OCI-LY3 (cell line): ENCODE results near the gene MYO5B.

Source experiments
- H2AFZ ChIP-seq: fragments of 200-600, 300-600 bp; shearing (Covaris generic); 2 replicates; pipeline ENCODE4 v1.6.0; 2014; ENCODE audit warnings: antibody characterized with exemption, low read depth, low read length
- H3K27ac ChIP-seq: fragments of 200-600, 300-600 bp; sonication (generic); 2 replicates; pipeline ENCODE4 v1.5.1; 2014; ENCODE audit warnings: mild to moderate bottlenecking, low read length, moderate library complexity, mixed read lengths
- H3K27me3 ChIP-seq: fragments of 200-600, 300-600 bp; sonication (generic); 2 replicates; pipeline ENCODE4 v1.6.1; 2014; ENCODE audit warnings: low read depth, low read length, mixed read lengths
- H3K36me3 ChIP-seq: fragments of 200-600, 300-600 bp; sonication (generic); replicated peaks from 2 replicates; pipeline ENCODE3; 2014; ENCODE audit warnings: low read depth, low read length, mixed read lengths
- H3K4me1 ChIP-seq: fragments of 300-600, 200-600 bp; sonication (generic); 2 replicates; pipeline ENCODE4 v1.6.1; 2014; ENCODE audit warnings: low read length, mixed read lengths
- H3K4me2 ChIP-seq: fragments of 200-600, 300-600 bp; sonication (generic); 2 replicates; pipeline ENCODE4 v1.6.1; 2014; ENCODE audit warnings: low read length, mixed read lengths
- H3K4me3 ChIP-seq: fragments of 300-600, 200-600 bp; sonication (generic); 2 replicates; pipeline ENCODE4 v1.5.1; 2014; ENCODE audit warnings: antibody characterized with exemption, mild to moderate bottlenecking, low read length, moderate library complexity
- H3K79me2 ChIP-seq: fragments of 300-600, 200-600 bp; shearing (Covaris generic); 2 replicates; pipeline ENCODE4 v1.6.1; 2014; ENCODE audit warnings: mild to moderate bottlenecking, low read length, mixed read lengths
- H3K9ac ChIP-seq: fragments of 300-600, 200-600 bp; shearing (Covaris generic); 2 replicates; pipeline ENCODE4 v1.6.0; 2014; ENCODE audit warnings: mild to moderate bottlenecking, low read length, moderate library complexity
- H3K9me3 ChIP-seq: fragments of 200-600, 300-600 bp; shearing (Covaris generic); 2 replicates; pipeline ENCODE4 v1.6.1; 2014; ENCODE audit warnings: low read length, mixed read lengths; ENCODE audit not compliant: insufficient read depth
- H4K20me1 ChIP-seq: fragments of 200-600, 300-600 bp; sonication (generic); 2 replicates; pipeline ENCODE4 v1.6.1; 2016; ENCODE audit warnings: low read length, mixed read lengths; ENCODE audit not compliant: insufficient read depth
- CTCF ChIP-seq: fragments of 200-600, 300-600 bp; sonication (generic); IDR thresholded peaks from 2 replicates; pipeline ENCODE4 v1.5.1; 2014; ENCODE audit warnings: antibody characterized with exemption, low read length, low read depth
- EZH2phosphoT487 ChIP-seq: fragments of 200-600 bp; shearing (Covaris generic); IDR thresholded peaks from 2 replicates; pipeline ENCODE4 v1.6.1; 2018; ENCODE audit warnings: antibody characterized with exemption, mixed run types, low read depth

Gene MYO5B

GRCh38 chr18:50080932-50081560 is 113.9 kb downstream of the MYO5B start:
- H3K9ac ChIP-seq, result peak overlapping the region; percentile 5; the same call in 1 of the 2 replicates
- H3K4me2 ChIP-seq, result peak overlapping the region; percentile 73
- H3K4me1 ChIP-seq, result peaks cover 44% of the 10 kb centered on the region
- H3K79me2 ChIP-seq, result no peaks in the 10 kb centered on the region
- TF ChIP-seq EZH2phosphoT487, result no peak
- TF ChIP-seq CTCF, result no peak
- H3K36me3 ChIP-seq, result no peaks in the 10 kb centered on the region
- no peaks in the 10 kb centered on the region for H3K9me3 ChIP-seq
- no peaks in the 10 kb centered on the region for H4K20me1 ChIP-seq
- H2AFZ ChIP-seq, result 0 out of 2 replicates have a peak overlapping the region, but pooled peaks have one; percentile 24
- peak overlapping the region; percentile 22; the same call in 1 of the 2 replicates for H3K27ac ChIP-seq
- H3K27me3 ChIP-seq, result 0 out of 2 replicates have a peak, but pooled peaks cover 5% of the 10 kb centered on the region
- H3K4me3 ChIP-seq, result peak overlapping the region; percentile 48

GRCh38 chr18:50080316-50080715 is 114.6 kb downstream of the MYO5B start:
- peak overlapping the region; percentile 48 for H3K4me3 ChIP-seq
- 0 out of 2 replicates have a peak, but pooled peaks cover 5% of the 10 kb centered on the region for H3K27me3 ChIP-seq
- H2AFZ ChIP-seq, result peak overlapping the region; percentile 24; the same call in 1 of the 2 replicates
- no peaks in the 10 kb centered on the region for H4K20me1 ChIP-seq
- H3K4me2 ChIP-seq, result peak overlapping the region; percentile 73
- H3K27ac ChIP-seq, result peak overlapping the region; percentile 22
- no peaks in the 10 kb centered on the region for H3K9me3 ChIP-seq
- no peak for TF ChIP-seq CTCF
- no peak for TF ChIP-seq EZH2phosphoT487
- H3K9ac ChIP-seq, result peak overlapping the region; percentile 5; the same call in 1 of the 2 replicates
- no peaks in the 10 kb centered on the region for H3K79me2 ChIP-seq
- H3K4me1 ChIP-seq, result peaks cover 51% of the 10 kb centered on the region
- H3K36me3 ChIP-seq, result no peaks in the 10 kb centered on the region

- Histone ChIP-seq H3K9me3 (no peaks in the 10 kb centered on the region), H3K4me1 (peaks cover 52% of the 10 kb centered on the region), H3K36me3 (no peaks in the 10 kb centered on the region), H4K20me1 (no peaks in the 10 kb centered on the region), H2AFZ (no peak overlapping the region), H3K27ac (no peak overlapping the region), H3K4me3 (no peak overlapping the region), H3K79me2 (no peaks in the 10 kb centered on the region), H3K27me3 (0 out of 2 replicates have a peak, but pooled peaks cover 5% of the 10 kb centered on the region), H3K4me2 (peak overlapping the region; percentile 73), H3K9ac (no peak overlapping the region)
- TF ChIP-seq CTCF (no peak), EZH2phosphoT487 (no peak)
Observed at GRCh38 chr18:50079571-50080295, 115.2 kb downstream of the MYO5B start.

GRCh38 chr18:50076277-50076676 is 118.7 kb downstream of the MYO5B start:
- no peak for TF ChIP-seq CTCF
- no peak for TF ChIP-seq EZH2phosphoT487
- H3K9me3 ChIP-seq, result no peaks in the 10 kb centered on the region
- no peak overlapping the region for H3K9ac ChIP-seq
- peak overlapping the region; percentile 3; the same call in 1 of the 2 replicates for H3K4me3 ChIP-seq
- H2AFZ ChIP-seq, result peak overlapping the region; percentile 63
- H3K4me1 ChIP-seq, result peaks cover 38% of the 10 kb centered on the region
- no peaks in the 10 kb centered on the region for H3K79me2 ChIP-seq
- H3K4me2 ChIP-seq, result peak overlapping the region; percentile 42
- H3K36me3 ChIP-seq, result no peaks in the 10 kb centered on the region
- no peaks in the 10 kb centered on the region for H4K20me1 ChIP-seq
- H3K27ac ChIP-seq, result no peak overlapping the region
- 0 out of 2 replicates have a peak, but pooled peaks cover 5% of the 10 kb centered on the region for H3K27me3 ChIP-seq
